Neural cell (in vitro differentiated cells): Measurements from ENCODE around the gene TLCD5. TPM values are rescaled to one million over a fixed set of nuclear protein-coding genes. Genes with fewer than 3 reads are reported as not detected.

Source experiments
- H2AFZ ChIP-seq: fragments of 200-600, 300-800 bp; sonication (generic), shearing (Covaris generic); 2 replicates; pipeline ENCODE4 v1.6.0; 2014; ENCODE audit warnings: low read depth, mild to moderate bottlenecking, antibody characterized with exemption, low read length, moderate library complexity
- H3F3A ChIP-seq: fragments of 200-600 bp; shearing (Covaris generic); 2 replicates; pipeline ENCODE4 v1.6.1; 2016; ENCODE audit warnings: mild to moderate bottlenecking, moderate library complexity, mixed read lengths, antibody characterized with exemption, low read length; ENCODE audit not compliant: insufficient read depth, poor library complexity, severe bottlenecking
- H3K27ac ChIP-seq: fragments of 200-600, 300-800 bp; sonication (generic), shearing (Covaris generic); 2 replicates; pipeline ENCODE4 v1.5.1; 2014; ENCODE audit warnings: mild to moderate bottlenecking, low read length, moderate library complexity
- H3K27me3 ChIP-seq: fragments of 300-800, 200-600 bp; sonication (generic), shearing (Covaris generic); 2 replicates; pipeline ENCODE4 v1.6.0; 2014; ENCODE audit warnings: mild to moderate bottlenecking, low read depth, low read length, moderate library complexity; ENCODE audit not compliant: insufficient read depth
- H3K36me3 ChIP-seq: fragments of 300-800, 200-600 bp; sonication (generic), shearing (Covaris generic); 2 replicates; pipeline ENCODE4 v1.5.1; 2014; ENCODE audit warnings: mild to moderate bottlenecking, antibody characterized with exemption, low read length, moderate library complexity; ENCODE audit not compliant: insufficient read depth
- H3K4me2 ChIP-seq: fragments of 300-800, 200-600 bp; sonication (generic), shearing (Covaris generic); 2 replicates; pipeline ENCODE4 v1.6.0; 2014; ENCODE audit warnings: mild to moderate bottlenecking, low read length
- H3K4me3 ChIP-seq: fragments of 300-800, 200-600 bp; sonication (generic), shearing (Covaris generic); 2 replicates; pipeline ENCODE4 v1.5.1; 2014; ENCODE audit warnings: mild to moderate bottlenecking, low read length, moderate library complexity
- H3K79me2 ChIP-seq: fragments of 200-600 bp; shearing (Covaris generic); replicated peaks from 2 replicates; pipeline ENCODE4 v1.6.0; 2014; ENCODE audit warnings: mild to moderate bottlenecking, low read length, moderate library complexity; ENCODE audit not compliant: insufficient read depth
- H3K9ac ChIP-seq: fragments of 300-800, 200-600 bp; sonication (generic), shearing (Covaris generic); 2 replicates; pipeline ENCODE4 v1.6.1; 2016; ENCODE audit warnings: mild to moderate bottlenecking, low read length, mixed read lengths
- H3K9me2 ChIP-seq: fragments of 200-600 bp; shearing (Covaris generic); 2 replicates; pipeline ENCODE4 v1.6.1; 2016; ENCODE audit warnings: mild to moderate bottlenecking, low read length, mixed read lengths; ENCODE audit not compliant: insufficient read depth
- H3K9me3 ChIP-seq: fragments of 200-600, 300-800 bp; sonication (generic), shearing (Covaris generic); 2 replicates; pipeline ENCODE4 v1.6.1; 2016; ENCODE audit warnings: mild to moderate bottlenecking, mixed run types, low read length, moderate library complexity, mixed read lengths
- H4K20me1 ChIP-seq: fragments of 200-600 bp; shearing (Covaris generic); 2 replicates; pipeline ENCODE4 v1.6.1; 2016; ENCODE audit warnings: mild to moderate bottlenecking, mixed run types; ENCODE audit not compliant: insufficient read depth
- CTCF ChIP-seq: fragments of 450-650 bp; IDR thresholded peaks from 2 replicates; pipeline ENCODE4 v1.5.1; 2014; ENCODE audit warnings: antibody characterized with exemption, mild to moderate bottlenecking, moderate library complexity; ENCODE audit not compliant: poor library complexity, severe bottlenecking
- EZH2 ChIP-seq: fragments of 200-600, 300-800 bp; shearing (Covaris generic), sonication (generic); IDR thresholded peaks from 2 replicates; pipeline ENCODE4 v1.6.1; 2014; ENCODE audit warnings: antibody characterized with exemption, low read length, borderline replicate concordance, mild to moderate bottlenecking; ENCODE audit not compliant: insufficient read depth, poor library complexity, severe bottlenecking
- MXI1 ChIP-seq: fragments of 450-650 bp; conservative IDR thresholded peaks from 2 replicates; pipeline ENCODE4 v1.6.1; 2014; ENCODE audit warnings: antibody characterized with exemption, mild to moderate bottlenecking; ENCODE audit not compliant: poor library complexity, severe bottlenecking
- POLR2AphosphoS5 ChIP-seq: IDR thresholded peaks from 2 replicates; pipeline ENCODE4 v1.6.1; 2012
- RAD21 ChIP-seq: fragments of 450-650 bp; conservative IDR thresholded peaks from 2 replicates; pipeline ENCODE4 v1.6.1; 2014; ENCODE audit warnings: antibody characterized with exemption, mild to moderate bottlenecking, moderate library complexity
- SMC3 ChIP-seq: fragments of 450-650 bp; conservative IDR thresholded peaks from 2 replicates; pipeline ENCODE4 v1.6.1; 2014; ENCODE audit warnings: antibody characterized with exemption, mild to moderate bottlenecking, moderate library complexity; ENCODE audit not compliant: poor library complexity
- TAF1 ChIP-seq: IDR thresholded peaks from 2 replicates; pipeline ENCODE4 v1.6.1; 2012; ENCODE audit warnings: low read depth
- polyA plus RNA-seq: library from polyadenylated mRNA; depleted of rRNA; stranded (reverse); fragments of >200 nt; gene quantifications from 2 replicates; pipeline ENCODE4 v1.2.3, GENCODE V29; 2014
- TF ChIP-seq, protein P1 (sequence below): IDR thresholded peaks from 2 replicates; pipeline ENCODE4 v1.6.1; 2012; ENCODE audit warnings: borderline replicate concordance

TLCD5 gene
- polyA plus RNA-seq, 1 donor from 2014 or later, result 31.1 TPM

GRCh38 chr11:120336641-120337354, 11.7 kb downstream of the TLCD5 start:
- peak overlapping the region; percentile 77 for H3K9ac ChIP-seq
- no peak for TF ChIP-seq MXI1
- TF ChIP-seq POLR2AphosphoS5, result no peak
- TF ChIP-seq RAD21, result no peak
- TF ChIP-seq CTCF, result no peak
- no peak for TF ChIP-seq SMC3
- no peak for TF ChIP-seq EZH2
- TF ChIP-seq, protein P1, sequence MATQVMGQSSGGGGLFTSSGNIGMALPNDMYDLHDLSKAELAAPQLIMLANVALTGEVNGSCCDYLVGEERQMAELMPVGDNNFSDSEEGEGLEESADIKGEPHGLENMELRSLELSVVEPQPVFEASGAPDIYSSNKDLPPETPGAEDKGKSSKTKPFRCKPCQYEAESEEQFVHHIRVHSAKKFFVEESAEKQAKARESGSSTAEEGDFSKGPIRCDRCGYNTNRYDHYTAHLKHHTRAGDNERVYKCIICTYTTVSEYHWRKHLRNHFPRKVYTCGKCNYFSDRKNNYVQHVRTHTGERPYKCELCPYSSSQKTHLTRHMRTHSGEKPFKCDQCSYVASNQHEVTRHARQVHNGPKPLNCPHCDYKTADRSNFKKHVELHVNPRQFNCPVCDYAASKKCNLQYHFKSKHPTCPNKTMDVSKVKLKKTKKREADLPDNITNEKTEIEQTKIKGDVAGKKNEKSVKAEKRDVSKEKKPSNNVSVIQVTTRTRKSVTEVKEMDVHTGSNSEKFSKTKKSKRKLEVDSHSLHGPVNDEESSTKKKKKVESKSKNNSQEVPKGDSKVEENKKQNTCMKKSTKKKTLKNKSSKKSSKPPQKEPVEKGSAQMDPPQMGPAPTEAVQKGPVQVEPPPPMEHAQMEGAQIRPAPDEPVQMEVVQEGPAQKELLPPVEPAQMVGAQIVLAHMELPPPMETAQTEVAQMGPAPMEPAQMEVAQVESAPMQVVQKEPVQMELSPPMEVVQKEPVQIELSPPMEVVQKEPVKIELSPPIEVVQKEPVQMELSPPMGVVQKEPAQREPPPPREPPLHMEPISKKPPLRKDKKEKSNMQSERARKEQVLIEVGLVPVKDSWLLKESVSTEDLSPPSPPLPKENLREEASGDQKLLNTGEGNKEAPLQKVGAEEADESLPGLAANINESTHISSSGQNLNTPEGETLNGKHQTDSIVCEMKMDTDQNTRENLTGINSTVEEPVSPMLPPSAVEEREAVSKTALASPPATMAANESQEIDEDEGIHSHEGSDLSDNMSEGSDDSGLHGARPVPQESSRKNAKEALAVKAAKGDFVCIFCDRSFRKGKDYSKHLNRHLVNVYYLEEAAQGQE, result no peak
- no peak for TF ChIP-seq TAF1
- peaks cover 45% of the 10 kb centered on the region for H3K79me2 ChIP-seq
- H3K36me3 ChIP-seq, result no peaks in the 10 kb centered on the region
- H4K20me1 ChIP-seq, result no peaks in the 10 kb centered on the region
- H3K9me3 ChIP-seq, result no peaks in the 10 kb centered on the region
- H3K4me2 ChIP-seq, result peak overlapping the region; percentile 79
- H3K4me3 ChIP-seq, result peak overlapping the region; percentile 84
- H3K9me2 ChIP-seq, result no peaks in the 10 kb centered on the region
- peak overlapping the region; percentile 33 for H3K27ac ChIP-seq
- no peaks in the 10 kb centered on the region for H3K27me3 ChIP-seq
- no peaks in the 10 kb centered on the region for H3F3A ChIP-seq
- no peak overlapping the region for H2AFZ ChIP-seq

- Histone ChIP-seq H3F3A (no peaks in the 10 kb centered on the region), H4K20me1 (no peaks in the 10 kb centered on the region), H3K4me3 (peak overlapping the region; percentile 84), H3K27ac (no peak overlapping the region), H3K79me2 (peaks cover 51% of the 10 kb centered on the region), H3K9me2 (no peaks in the 10 kb centered on the region), H3K9me3 (no peaks in the 10 kb centered on the region), H3K4me2 (peak overlapping the region; percentile 79), H2AFZ (no peak overlapping the region), H3K27me3 (no peaks in the 10 kb centered on the region), H3K36me3 (no peaks in the 10 kb centered on the region), H3K9ac (peak overlapping the region; percentile 77)
- TF ChIP-seq MXI1, result peak; percentile 10
- TF ChIP-seq CTCF, result no peak
These were observed 12.4 kb downstream of the TLCD5 start for GRCh38 chr11:120337355-120338106.
